Neutrophil (primary cell): ENCODE measurements around the gene GABRE.

ENCODE experiments used
- H3K27ac ChIP-seq: fragments of 200-600 bp; sonication (generic); 2 replicates; pipeline ENCODE4 v1.5.1; 2016; ENCODE audit warnings: mild to moderate bottlenecking, moderate library complexity
- H3K27me3 ChIP-seq: fragments of 200-600 bp; sonication (generic); 2 replicates; pipeline ENCODE4 v1.6.0; 2016; ENCODE audit warnings: mild to moderate bottlenecking
- H3K36me3 ChIP-seq: fragments of 200-600 bp; sonication (generic); 2 replicates; pipeline ENCODE4 v1.5.1; 2017
- H3K4me1 ChIP-seq, 2 experiments: fragments of 200-600 bp in 1 of 2; sonication (generic) in 1 of 2; 1 replicate in 1 of 2; 2 replicates in 1 of 2; pipeline versions ENCODE4 v1.5.1 to v1.6.1; 2013 to 2016; ENCODE audit warnings: low read depth in 1 of 2, low read length in 1 of 2, mild to moderate bottlenecking in 1 of 2, moderate library complexity in 1 of 2; ENCODE audit not compliant: control insufficient read depth in 1 of 2, insufficient read depth in 1 of 2
- H3K4me3 ChIP-seq, 2 experiments: fragments of 200-600 bp in 1 of 2; sonication (generic) in 1 of 2; 1 replicate in 1 of 2; 2 replicates in 1 of 2; pipeline ENCODE4 v1.5.1; 2013 to 2016; ENCODE audit warnings: low read depth in 1 of 2, low read length in 1 of 2, mild to moderate bottlenecking in 1 of 2, moderate library complexity in 1 of 2
- H3K9me3 ChIP-seq: fragments of 200-600 bp; sonication (generic); 2 replicates; pipeline ENCODE4 v1.5.1; 2016
- CTCF ChIP-seq: fragments of 200-600 bp; sonication (generic); IDR thresholded peaks from 2 replicates; pipeline ENCODE4 v1.5.1; 2016; ENCODE audit warnings: antibody characterized with exemption

The GABRE gene

GRCh38 chrX:151935358-151935757 lies 39.1 kb downstream of the GABRE start:
- no peak for TF ChIP-seq CTCF
- no peak overlapping the region for H3K27ac ChIP-seq

GRCh38 chrX:151929126-151929525 lies 45.4 kb downstream of the GABRE start:
- H3K27ac ChIP-seq, result no peak overlapping the region
- no peaks in the 10 kb centered on the region for H3K27me3 ChIP-seq
- TF ChIP-seq CTCF, result no peak
- H3K4me3 ChIP-seq, result no peak overlapping the region
- no peaks in the 10 kb centered on the region for H3K9me3 ChIP-seq
- H3K4me1 ChIP-seq, result no peaks in the 10 kb centered on the region
- H3K36me3 ChIP-seq, result no peaks in the 10 kb centered on the region

More at GRCh38 chrX:151935358-151935757, 39.1 kb downstream of the GABRE start:
- Histone ChIP-seq H3K36me3 (no peaks in the 10 kb centered on the region), H3K27me3 (no peaks in the 10 kb centered on the region), H3K4me3 (no peak overlapping the region), H3K9me3 (no peaks in the 10 kb centered on the region), H3K4me1 (no peaks in the 10 kb centered on the region)

- no peaks in the 10 kb centered on the region for H3K27me3 ChIP-seq
- H3K27ac ChIP-seq, result no peak overlapping the region
- H3K4me1 ChIP-seq, result no peaks in the 10 kb centered on the region
- no peaks in the 10 kb centered on the region for H3K9me3 ChIP-seq
- H3K4me3 ChIP-seq, result no peak overlapping the region
- no peaks in the 10 kb centered on the region for H3K36me3 ChIP-seq
- no peak for TF ChIP-seq CTCF
Measured at GRCh38 chrX:151923648-151924047, 50.8 kb downstream of the GABRE start.

- no peak for TF ChIP-seq CTCF
Measured at GRCh38 chrX:151922692-151923091, 51.8 kb downstream of the GABRE start.

GRCh38 chrX:151921866-151922265 lies 52.6 kb downstream of the GABRE start:
- Histone ChIP-seq H3K4me1 (no peaks in the 10 kb centered on the region), H3K9me3 (no peaks in the 10 kb centered on the region), H3K4me3 (no peak overlapping the region), H3K27ac (no peak overlapping the region), H3K36me3 (no peaks in the 10 kb centered on the region), H3K27me3 (no peaks in the 10 kb centered on the region)
- TF ChIP-seq CTCF, result no peak

More at GRCh38 chrX:151922692-151923091, 51.8 kb downstream of the GABRE start:
- H3K4me3 ChIP-seq, result no peak overlapping the region
- no peak overlapping the region for H3K27ac ChIP-seq
- no peaks in the 10 kb centered on the region for H3K4me1 ChIP-seq
- no peaks in the 10 kb centered on the region for H3K9me3 ChIP-seq
- H3K36me3 ChIP-seq, result no peaks in the 10 kb centered on the region
- H3K27me3 ChIP-seq, result no peaks in the 10 kb centered on the region

GRCh38 chrX:151921292-151921691 lies 53.2 kb downstream of the GABRE start:
- Histone ChIP-seq H3K36me3 (no peaks in the 10 kb centered on the region), H3K27me3 (no peaks in the 10 kb centered on the region), H3K4me3 (no peak overlapping the region), H3K27ac (no peak overlapping the region), H3K9me3 (no peaks in the 10 kb centered on the region), H3K4me1 (no peaks in the 10 kb centered on the region)
- TF ChIP-seq CTCF, result no peak
